ENCODE results near the gene TMEM63B. TPM values are rescaled to one million over a fixed set of nuclear protein-coding genes. Genes with fewer than 3 reads are reported as not detected.

Gene TMEM63B
- total and polyA plus RNA-seq, 2 of the 8 experiments (the other 6 are each of a cell fraction or from before 2014, with no cell fraction given) = 61.1 to 96.8 TPM

DNA sequence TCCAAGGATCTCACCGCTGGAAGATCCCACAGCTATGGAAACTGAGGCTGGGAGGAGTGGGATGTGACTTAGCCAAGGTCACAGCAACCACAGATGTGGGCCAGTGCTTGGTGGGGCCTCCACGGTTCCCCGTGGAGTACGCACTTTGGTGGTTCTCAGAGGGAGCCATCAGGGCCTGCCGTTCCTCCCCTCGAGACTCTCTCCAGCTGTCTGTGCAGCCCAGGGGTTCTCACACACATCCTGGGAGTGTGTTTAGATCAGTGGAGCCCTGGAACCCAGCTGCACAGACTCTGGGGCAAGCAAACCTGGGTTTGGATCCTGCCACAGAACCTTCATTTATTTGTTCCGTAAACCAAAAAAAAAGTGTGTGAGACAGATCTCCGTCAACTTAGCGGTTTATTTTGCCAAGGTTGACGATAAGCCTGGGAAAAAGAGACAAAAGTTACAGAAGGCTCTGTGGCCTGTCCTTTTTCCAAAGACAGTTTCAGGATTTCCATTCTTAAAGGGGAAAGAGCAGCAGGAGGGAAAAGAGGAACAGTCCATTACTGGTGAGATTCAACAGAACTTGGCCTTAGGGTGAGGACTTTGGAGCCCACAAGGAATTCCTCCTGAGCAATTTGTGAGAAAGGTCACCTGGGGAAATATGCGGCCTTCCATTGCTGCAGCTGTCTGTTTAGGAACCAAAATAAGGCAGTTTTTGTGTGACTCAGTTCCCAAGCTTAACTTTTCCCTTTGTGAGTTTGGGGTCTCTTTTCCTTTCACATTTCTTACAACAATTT lies 75.8 kb downstream of the TMEM63B start (continued):
- TF ChIP-seq CTBP2 (IDR thresholded peaks at IDR 0.05; ENCODE audit: borderline replicate concordance, insufficient read depth, insufficient read length, low read length) (no peak), NANOG (IDR thresholded peaks at IDR 0.05; ENCODE audit: insufficient read depth, low read depth, low read length, poor library complexity, severe bottlenecking) (no peak), JUN (IDR thresholded peaks at IDR 0.05; ENCODE audit: low read depth, low read length) (no peak), PHF8 (conservative IDR thresholded peaks at IDR 0.05; ENCODE audit: low read depth, low read length) (no peak)

All from H1 (cell line).